ENCODE measurements around the gene AGPAT1. TPM values are rescaled to one million over a fixed set of nuclear protein-coding genes. Genes with fewer than 3 reads are reported as not detected.
A peak's percentile ranks its signal among the peaks of the same experiment; 100 is the strongest.

The AGPAT1 gene
- total and polyA plus RNA-seq, 2 of the 13 experiments (the other 11 are each of a cell fraction or from before 2014, with no cell fraction given), result 51.3 to 139 TPM

DNA sequence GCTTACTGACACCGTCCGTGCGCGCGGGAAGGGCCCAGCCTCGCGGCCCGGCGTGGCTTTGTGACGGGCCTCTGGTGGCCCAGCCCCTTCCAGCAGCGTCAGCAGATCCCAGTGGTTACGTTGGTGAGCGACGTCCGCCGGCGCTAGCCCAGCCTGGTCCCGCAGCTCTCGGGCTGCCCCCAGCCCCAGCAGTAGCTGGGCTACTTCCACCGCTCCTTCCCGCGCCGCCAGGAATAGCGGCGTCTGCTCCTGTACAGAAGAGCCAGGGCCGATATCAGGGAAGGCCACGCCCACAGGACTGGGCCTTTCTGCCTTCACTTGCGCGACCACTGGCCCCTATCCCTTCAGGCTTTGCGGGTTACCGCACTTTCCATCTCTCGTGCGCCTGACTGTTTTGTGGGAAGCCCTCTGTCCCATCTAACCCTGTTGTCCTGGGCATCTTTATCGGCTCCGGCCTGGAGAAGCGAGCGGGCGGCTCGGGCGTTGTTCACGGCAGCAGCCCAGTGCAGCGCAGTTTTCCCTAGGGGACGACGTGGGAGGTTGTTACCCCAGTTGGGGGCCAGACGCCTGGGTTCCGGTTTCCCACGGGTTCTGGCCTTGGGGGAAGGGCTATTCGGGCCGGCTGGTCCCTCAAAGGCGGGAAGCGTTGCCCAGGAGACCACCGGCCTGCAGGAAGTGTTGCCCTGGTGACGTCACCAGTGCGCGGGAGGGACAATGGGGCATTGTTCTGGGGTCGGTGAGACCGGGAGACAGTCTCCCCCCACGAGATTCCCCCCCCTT is 20.2 kb upstream of the AGPAT1 start (continued):
- TF ChIP-seq, protein P1, sequence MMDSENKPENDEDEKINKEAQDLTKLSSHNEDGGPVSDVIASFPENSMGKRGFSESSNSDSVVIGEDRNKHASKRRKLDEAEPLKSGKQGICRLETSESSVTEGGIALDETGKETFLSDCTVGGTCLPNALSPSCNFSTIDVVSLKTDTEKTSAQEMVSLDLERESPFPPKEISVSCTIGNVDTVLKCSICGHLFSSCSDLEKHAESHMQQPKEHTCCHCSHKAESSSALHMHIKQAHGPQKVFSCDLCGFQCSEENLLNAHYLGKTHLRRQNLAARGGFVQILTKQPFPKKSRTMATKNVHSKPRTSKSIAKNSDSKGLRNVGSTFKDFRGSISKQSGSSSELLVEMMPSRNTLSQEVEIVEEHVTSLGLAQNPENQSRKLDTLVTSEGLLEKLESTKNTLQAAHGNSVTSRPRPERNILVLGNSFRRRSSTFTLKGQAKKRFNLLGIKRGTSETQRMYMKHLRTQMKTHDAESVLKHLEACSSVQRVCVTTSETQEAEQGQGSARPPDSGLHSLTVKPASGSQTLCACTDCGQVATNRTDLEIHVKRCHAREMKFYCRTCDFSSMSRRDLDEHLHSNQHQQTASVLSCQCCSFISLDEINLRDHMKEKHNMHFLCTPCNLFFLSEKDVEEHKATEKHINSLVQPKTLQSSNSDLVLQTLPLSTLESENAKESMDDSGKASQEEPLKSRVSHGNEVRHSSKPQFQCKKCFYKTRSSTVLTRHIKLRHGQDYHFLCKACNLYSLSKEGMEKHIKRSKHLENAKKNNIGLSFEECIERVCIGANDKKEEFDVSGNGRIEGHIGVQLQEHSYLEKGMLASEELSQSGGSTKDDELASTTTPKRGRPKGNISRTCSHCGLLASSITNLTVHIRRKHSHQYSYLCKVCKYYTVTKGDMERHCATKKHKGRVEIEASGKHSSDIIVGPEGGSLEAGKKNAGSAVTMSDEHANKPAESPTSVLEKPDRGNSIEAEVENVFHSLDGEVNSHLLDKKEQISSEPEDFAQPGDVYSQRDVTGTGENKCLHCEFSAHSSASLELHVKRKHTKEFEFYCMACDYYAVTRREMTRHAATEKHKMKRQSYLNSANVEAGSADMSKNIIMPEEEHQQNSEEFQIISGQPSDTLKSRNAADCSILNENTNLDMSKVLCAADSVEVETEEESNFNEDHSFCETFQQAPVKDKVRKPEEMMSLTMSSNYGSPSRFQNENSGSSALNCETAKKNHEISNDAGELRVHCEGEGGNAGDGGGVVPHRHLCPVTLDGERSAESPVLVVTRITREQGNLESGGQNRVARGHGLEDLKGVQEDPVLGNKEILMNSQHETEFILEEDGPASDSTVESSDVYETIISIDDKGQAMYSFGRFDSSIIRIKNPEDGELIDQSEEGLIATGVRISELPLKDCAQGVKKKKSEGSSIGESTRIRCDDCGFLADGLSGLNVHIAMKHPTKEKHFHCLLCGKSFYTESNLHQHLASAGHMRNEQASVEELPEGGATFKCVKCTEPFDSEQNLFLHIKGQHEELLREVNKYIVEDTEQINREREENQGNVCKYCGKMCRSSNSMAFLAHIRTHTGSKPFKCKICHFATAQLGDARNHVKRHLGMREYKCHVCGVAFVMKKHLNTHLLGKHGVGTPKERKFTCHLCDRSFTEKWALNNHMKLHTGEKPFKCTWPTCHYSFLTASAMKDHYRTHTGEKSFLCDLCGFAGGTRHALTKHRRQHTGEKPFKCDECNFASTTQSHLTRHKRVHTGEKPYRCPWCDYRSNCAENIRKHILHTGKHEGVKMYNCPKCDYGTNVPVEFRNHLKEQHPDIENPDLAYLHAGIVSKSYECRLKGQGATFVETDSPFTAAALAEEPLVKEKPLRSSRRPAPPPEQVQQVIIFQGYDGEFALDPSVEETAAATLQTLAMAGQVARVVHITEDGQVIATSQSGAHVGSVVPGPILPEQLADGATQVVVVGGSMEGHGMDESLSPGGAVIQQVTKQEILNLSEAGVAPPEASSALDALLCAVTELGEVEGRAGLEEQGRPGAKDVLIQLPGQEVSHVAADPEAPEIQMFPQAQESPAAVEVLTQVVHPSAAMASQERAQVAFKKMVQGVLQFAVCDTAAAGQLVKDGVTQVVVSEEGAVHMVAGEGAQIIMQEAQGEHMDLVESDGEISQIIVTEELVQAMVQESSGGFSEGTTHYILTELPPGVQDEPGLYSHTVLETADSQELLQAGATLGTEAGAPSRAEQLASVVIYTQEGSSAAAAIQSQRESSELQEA (CRISPR knock-in tag; IDR thresholded peaks at IDR 0.05; ENCODE audit: not compliant biosample characterization), result peak; percentile 91
- peak; percentile 91 for TF ChIP-seq MXD4 (CRISPR knock-in tag; IDR thresholded peaks at IDR 0.05)
- peak; percentile 84 for TF ChIP-seq ZNF136 (CRISPR knock-in tag; IDR thresholded peaks at IDR 0.05; ENCODE audit: low read depth)
- TF ChIP-seq TBX2 (CRISPR knock-in tag; IDR thresholded peaks at IDR 0.05; ENCODE audit: borderline replicate concordance), result peak; percentile 81
- TF ChIP-seq ZFP36L1 (CRISPR knock-in tag; IDR thresholded peaks at IDR 0.05), result peak; percentile 87
- peak; percentile 96 for TF ChIP-seq NRL (CRISPR knock-in tag; IDR thresholded peaks at IDR 0.05; ENCODE audit: borderline replicate concordance)
- TF ChIP-seq FOSL2 (CRISPR knock-in tag; IDR thresholded peaks at IDR 0.05), result peak; percentile 34; the same call in 1 of the 2 replicates
- peak; percentile 76; the same call in 1 of the 2 replicates for TF ChIP-seq JDP2 (CRISPR knock-in tag; IDR thresholded peaks at IDR 0.05; ENCODE audit: borderline replicate concordance)
- no peak; the same call in 1 of the 2 replicates for TF ChIP-seq CENPBD1 (CRISPR knock-in tag; IDR thresholded peaks at IDR 0.05; ENCODE audit: borderline replicate concordance, low read depth)
- peak; percentile 68; the same call in 1 of the 2 replicates for TF ChIP-seq HDAC2 (CRISPR knock-in tag; IDR thresholded peaks at IDR 0.05)
- TF ChIP-seq RBFOX2 (IDR thresholded peaks at IDR 0.05; ENCODE audit: low read depth, low read length), result peak; percentile 98
- TF ChIP-seq TOPORS (CRISPR knock-in tag; IDR thresholded peaks at IDR 0.05), result peak; percentile 90
- 0 out of 2 replicates have a peak, but pooled peaks have one; percentile 59 for TF ChIP-seq TGIF2 (CRISPR knock-in tag; IDR thresholded peaks at IDR 0.05)
- no peak; the same call in 1 of the 2 replicates for TF ChIP-seq RFXAP (CRISPR knock-in tag; IDR thresholded peaks at IDR 0.05; ENCODE audit: borderline replicate concordance)
- TF ChIP-seq, protein P2, sequence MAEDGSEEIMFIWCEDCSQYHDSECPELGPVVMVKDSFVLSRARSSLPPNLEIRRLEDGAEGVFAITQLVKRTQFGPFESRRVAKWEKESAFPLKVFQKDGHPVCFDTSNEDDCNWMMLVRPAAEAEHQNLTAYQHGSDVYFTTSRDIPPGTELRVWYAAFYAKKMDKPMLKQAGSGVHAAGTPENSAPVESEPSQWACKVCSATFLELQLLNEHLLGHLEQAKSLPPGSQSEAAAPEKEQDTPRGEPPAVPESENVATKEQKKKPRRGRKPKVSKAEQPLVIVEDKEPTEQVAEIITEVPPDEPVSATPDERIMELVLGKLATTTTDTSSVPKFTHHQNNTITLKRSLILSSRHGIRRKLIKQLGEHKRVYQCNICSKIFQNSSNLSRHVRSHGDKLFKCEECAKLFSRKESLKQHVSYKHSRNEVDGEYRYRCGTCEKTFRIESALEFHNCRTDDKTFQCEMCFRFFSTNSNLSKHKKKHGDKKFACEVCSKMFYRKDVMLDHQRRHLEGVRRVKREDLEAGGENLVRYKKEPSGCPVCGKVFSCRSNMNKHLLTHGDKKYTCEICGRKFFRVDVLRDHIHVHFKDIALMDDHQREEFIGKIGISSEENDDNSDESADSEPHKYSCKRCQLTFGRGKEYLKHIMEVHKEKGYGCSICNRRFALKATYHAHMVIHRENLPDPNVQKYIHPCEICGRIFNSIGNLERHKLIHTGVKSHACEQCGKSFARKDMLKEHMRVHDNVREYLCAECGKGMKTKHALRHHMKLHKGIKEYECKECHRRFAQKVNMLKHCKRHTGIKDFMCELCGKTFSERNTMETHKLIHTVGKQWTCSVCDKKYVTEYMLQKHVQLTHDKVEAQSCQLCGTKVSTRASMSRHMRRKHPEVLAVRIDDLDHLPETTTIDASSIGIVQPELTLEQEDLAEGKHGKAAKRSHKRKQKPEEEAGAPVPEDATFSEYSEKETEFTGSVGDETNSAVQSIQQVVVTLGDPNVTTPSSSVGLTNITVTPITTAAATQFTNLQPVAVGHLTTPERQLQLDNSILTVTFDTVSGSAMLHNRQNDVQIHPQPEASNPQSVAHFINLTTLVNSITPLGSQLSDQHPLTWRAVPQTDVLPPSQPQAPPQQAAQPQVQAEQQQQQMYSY (CRISPR knock-in tag; IDR thresholded peaks at IDR 0.05), result no peak; the same call in none of the 2 replicates
